ENCODE measurements around the gene BARX1. TPM values are rescaled to one million over a fixed set of nuclear protein-coding genes. Genes with fewer than 3 reads are reported as not detected.
"Not testable (repeated sequence)": the region's sequence is repeated elsewhere in the genome, so short reads cannot be mapped to it uniquely, and the experiment has no call there.

The BARX1 gene
- polyA plus RNA-seq (2014; cell fraction: cytosol; rRNA removed) = 0.44 and 1.1 TPM in 2 replicates
- 0.18 and 0.28 TPM in 2 replicates for polyA plus RNA-seq (2014; cell fraction: nucleus; rRNA removed)

GRCh38 chr9:93955111-93955980, at the start of gene BARX1:
TSS of gene BARX1 (minus strand) at chr9:93955355. CDS start at chr9:93955146, 209 bp downstream.
- DNase-seq (ENCODE audit: low spot score) = no peak

GRCh38 chr9:94002316-94003140, 47.4 kb upstream of the BARX1 start:
- peak; percentile 49 for DNase-seq (ENCODE audit: low spot score)

DNA sequence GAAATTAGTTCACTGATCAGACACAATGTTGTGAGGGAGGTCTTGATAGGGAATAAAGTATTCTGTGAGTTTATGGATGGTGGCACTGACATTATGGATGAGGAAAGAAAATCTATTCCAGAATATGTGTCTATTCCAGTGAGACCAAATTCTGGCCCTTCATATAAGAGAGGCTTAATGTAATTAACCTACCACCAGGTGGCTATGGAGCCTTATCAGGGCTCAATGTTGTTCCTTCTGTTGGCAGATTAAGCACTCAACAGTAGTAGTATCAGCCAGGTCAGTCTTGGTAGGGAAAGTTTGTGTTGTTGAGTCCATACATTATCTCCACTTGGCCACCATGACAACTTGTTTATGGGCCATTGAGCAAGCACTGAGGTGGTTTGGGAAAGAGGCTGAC, 41.7 kb upstream of the BARX1 start:
- no peak for DNase-seq (ENCODE audit: low spot score)

DNA sequence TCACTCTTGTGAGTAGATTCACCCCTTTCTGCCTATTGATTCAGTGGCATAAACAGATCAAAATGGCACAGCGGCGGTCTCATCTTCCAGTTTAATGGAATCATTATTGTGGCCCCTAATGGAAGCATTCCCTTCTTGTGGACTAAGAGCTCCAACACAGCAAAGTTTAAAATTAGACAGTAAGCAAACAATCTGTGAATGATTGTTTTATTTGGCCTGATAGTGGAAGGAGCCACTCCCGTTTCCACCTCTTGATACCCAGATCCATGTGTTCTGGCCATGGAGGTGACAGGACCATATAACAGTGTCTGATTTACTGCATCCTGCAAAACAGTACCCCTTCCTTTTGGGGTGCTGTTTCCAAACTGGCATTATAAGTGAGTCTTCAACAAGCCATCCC, 41.2 kb upstream of the BARX1 start:
- no peak for DNase-seq (ENCODE audit: low spot score)

DNA sequence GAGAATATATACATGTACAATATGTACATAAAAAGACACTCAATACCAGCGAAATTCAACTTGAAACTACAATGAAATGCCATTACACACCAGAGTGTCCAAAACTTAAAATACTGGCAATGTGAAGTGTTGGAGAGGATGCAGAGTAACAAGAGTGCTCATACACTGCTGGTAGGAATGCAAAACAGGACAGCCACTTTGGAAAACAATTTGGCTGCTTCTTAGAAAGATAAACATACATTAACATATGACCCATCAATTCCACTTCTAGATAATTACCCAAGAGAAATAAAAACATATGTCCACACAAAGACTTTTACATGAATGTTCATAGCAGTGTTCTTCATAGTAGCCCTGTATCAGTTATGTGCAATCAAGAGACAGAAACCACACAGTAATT, 39.4 kb upstream of the BARX1 start:
- no peak for DNase-seq (ENCODE audit: low spot score)

- no peak for DNase-seq (ENCODE audit: low spot score)
These were observed 39.0 kb upstream of the BARX1 start for GRCh38 chr9:93994132-93994531.

DNA sequence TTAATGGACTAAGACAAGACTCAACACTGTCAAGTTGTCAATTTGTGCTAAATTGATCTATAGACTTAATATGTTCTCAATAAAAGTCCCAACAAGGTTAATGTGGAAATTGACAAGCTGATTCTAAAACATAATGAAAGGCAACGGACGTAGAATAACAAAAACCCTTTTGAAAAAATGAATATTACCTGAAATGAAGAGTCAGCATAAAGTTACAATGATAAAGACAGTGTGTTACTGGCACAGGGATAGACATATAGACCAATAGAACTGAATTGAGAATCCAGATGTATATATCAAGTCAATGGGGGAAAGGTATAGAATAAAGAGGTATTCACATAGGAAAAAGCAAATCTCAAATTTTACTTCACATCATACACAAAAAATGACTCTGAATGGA, 37.7 kb upstream of the BARX1 start:
- DNase-seq (ENCODE audit: low spot score) = no peak

- DNase-seq (ENCODE audit: low spot score) = no peak
These were observed 35.3 kb upstream of the BARX1 start for GRCh38 chr9:93990448-93990847.

DNA sequence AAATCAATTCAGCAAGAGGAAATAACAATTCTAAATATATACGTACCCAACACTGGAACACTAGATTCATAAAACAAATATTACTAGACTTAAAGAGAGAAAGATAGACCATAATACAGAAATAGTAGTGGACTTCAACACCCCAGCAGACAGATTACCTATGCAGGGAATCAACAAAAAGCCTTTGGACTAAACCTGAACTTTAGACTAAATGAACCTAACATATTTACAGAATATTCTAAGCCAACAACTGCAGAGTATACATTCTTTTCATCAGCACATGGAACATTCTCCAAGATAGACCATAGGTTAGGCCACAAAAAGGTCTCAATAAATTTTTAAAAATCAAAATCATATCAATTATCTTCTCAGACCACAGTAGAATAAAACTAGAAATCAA, 32.9 kb upstream of the BARX1 start:
- DNase-seq (ENCODE audit: low spot score) = no peak

DNA sequence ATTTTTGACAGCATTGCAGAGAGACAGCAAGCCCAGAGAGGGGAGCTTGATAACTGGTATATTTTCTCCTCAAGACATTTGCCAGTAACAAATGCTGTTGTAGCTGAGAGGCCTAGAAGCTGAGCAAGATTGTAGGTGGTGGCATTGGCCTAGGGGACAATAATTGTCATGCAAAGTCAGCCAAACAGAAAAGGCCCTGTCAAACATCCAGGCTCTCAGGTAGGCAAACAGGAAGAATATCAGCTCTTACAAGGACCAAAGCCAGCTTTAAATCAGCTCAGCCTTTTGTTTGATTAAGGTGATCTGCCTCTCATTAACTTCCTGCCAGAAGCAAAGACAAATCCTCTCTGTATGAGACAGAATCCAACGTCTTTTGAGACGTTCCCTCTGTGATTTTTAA, 29.7 kb upstream of the BARX1 start:
- DNase-seq (ENCODE audit: low spot score) = no peak

- DNase-seq (ENCODE audit: low spot score) = no peak
These were observed 28.7 kb upstream of the BARX1 start for GRCh38 chr9:93983875-93984274.

DNA sequence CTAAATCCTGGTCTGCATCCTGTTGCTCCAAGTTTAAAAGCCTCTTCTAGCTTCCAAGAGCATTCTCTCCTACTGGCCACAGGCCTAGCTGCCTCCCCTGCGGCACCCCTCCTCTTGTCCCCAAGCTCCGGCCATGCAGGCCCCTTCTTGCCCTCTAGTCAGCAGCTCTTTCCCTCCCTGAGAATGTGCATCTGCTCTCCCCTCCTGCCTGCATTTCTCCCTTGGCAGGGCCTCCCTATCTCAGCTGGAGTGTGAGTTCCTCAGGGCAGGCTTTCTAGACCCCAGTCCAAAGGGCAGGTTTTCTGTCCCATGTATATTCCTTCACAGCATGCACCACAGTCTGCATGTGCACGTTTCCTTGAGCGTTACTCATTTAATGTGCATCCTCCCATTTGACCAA, 24.6 kb upstream of the BARX1 start:
- DNase-seq (ENCODE audit: low spot score) = no peak

DNA sequence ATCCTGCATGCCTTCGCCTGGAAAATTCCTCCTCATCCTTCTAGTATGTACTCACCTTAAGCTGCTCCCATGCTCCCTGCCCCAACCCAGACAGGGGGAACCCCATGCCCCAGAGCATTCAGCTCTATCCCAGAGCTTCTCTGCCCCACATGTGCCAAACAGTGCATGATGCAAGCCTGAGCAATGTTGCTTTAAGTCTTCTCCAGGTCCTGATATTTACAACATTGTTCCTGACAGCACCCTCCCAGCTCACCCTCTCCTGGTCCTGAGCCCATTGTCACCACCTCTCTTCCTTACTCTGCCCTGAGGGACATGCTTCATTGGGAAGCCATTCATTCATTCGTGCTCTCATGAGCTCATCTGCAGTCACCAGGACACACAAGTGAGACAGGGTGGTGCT, 23.4 kb upstream of the BARX1 start:
- no peak for DNase-seq (ENCODE audit: low spot score)

GRCh38 chr9:93976973-93977372, 21.8 kb upstream of the BARX1 start:
- no peak for DNase-seq (ENCODE audit: low spot score)

DNA sequence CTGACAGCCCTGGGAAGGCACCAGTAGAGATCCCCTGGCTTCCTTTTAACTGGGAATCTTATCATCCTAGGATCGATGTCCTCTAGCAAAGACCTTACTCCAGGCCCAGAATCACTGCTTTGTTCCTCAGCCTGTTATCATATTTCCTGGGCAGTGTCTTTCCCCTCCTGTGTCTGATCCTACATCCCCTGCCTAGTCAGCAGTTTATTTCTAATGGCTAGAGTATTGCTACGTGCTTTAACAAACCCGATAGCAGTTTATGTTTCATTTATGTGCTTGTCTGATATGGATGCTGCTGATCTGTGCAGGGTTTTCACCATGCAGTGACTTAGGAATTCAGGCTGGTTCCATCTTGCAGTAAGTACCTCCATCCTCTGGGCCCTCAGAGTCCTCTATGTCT, 20.9 kb upstream of the BARX1 start:
- no peak for DNase-seq (ENCODE audit: low spot score)

DNA sequence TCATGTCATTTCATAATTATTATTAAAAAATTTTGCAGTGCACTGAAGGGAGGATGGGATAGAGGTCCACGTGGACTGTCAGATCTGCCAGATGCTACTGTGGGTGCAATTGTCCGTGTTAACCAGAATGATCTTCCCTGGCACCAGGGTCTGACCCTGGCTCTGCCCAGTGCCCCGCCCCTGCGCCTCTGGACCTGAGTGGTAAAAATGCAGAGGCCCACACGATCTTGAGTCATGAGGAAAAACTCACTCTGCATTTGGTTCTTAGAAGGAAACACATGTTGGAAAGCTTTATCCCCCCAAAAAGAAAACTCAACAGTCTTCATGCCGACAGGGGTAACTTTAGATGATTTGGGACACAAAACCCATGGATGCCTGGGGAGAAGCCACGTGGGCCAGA, 20.1 kb upstream of the BARX1 start:
- DNase-seq (ENCODE audit: low spot score) = no peak

- DNase-seq (ENCODE audit: low spot score) = no peak
These were observed 19.0 kb upstream of the BARX1 start for GRCh38 chr9:93974151-93974550.

- not testable (repeated sequence) for DNase-seq (ENCODE audit: low spot score)
These were observed 17.5 kb upstream of the BARX1 start for GRCh38 chr9:93972655-93973054.

- no peak for DNase-seq (ENCODE audit: low spot score)
These were observed 14.1 kb upstream of the BARX1 start for GRCh38 chr9:93969328-93969661.

DNA sequence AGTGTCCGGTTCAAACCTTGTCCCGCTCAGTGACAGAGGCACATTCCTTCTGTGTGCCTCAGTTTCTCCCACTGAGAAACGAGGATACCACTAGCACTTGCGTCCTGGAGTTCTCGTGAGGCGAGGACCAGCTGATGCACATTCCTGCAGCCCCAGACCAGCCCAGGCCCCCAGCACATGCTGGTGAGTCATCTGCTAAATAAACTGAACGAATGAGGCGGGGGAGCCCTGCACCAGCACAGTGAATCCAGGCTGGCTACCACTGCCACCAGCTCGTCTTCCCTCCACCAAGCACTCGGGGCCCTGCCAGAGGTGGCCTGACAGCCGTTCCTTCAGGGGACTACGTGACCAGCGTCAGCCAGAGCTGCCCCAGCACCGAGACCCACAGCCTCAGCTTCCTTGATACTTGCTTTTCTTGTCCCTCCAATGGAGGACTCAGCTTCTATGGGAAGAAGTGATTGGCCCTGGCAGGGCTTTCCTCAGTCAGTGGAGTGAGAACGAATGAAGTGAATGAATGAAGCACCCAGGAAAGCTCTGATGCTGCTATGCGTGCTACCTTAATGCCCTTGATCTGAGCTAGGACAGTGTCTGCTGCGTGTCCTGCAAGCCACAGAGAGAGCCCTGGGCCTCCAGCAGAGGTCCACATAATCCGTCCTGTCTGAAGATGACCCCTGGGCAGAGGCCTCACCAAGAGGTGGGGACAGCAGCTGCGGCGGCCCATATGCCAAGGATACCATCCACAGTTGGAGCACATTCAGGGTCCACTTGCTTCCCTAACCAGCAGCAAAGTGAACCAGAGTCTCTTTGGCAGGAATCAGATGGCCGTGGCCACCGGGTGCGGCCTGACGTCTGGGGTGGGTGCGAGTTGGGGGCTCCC, 13.5 kb upstream of the BARX1 start:
- no peak for DNase-seq (ENCODE audit: low spot score)

GRCh38 chr9:93967020-93967803, 12.1 kb upstream of the BARX1 start:
- DNase-seq (ENCODE audit: low spot score) = no peak
